Ishikawa (cell line): ENCODE data around the gene PTPRE.

ENCODE experiments used
- EGR1 ChIP-seq: IDR thresholded peaks from 2 replicates; pipeline ENCODE4 v1.6.1; 2012
- EP300 ChIP-seq: IDR thresholded peaks from 2 replicates; pipeline ENCODE4 v1.6.1; 2012; ENCODE audit warnings: borderline replicate concordance
- ZBTB7A ChIP-seq: IDR thresholded peaks from 2 replicates; pipeline ENCODE4 v1.6.1; 2012; ENCODE audit warnings: low read depth
- TF ChIP-seq, protein P1 (sequence below): IDR thresholded peaks from 2 replicates; pipeline ENCODE4 v1.6.1; 2012; ENCODE audit warnings: low read depth, mild to moderate bottlenecking

DNA sequence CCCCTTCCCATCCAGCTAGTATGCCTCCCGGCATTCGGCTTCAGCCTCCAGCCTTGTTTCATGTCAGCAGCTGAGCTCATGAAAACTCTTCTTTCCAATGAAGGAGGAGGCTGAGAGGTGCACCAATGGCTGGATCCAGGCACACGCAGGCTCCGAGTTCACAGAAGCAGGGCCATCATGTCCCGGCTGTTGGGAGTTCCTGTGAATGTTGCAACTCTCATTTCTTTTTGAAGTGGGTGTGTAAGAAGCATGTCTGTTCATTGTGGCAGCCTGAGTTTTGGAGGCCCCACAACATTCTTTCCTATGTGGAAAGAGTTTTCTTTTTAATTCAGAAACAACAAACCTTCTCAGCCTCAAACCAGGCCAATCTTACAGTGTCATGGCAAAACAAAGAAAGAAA lies 89.7 kb downstream of the PTPRE start:
- TF ChIP-seq EP300 (no peak), EGR1 (no peak), ZBTB7A (no peak)
- TF ChIP-seq, protein P1, sequence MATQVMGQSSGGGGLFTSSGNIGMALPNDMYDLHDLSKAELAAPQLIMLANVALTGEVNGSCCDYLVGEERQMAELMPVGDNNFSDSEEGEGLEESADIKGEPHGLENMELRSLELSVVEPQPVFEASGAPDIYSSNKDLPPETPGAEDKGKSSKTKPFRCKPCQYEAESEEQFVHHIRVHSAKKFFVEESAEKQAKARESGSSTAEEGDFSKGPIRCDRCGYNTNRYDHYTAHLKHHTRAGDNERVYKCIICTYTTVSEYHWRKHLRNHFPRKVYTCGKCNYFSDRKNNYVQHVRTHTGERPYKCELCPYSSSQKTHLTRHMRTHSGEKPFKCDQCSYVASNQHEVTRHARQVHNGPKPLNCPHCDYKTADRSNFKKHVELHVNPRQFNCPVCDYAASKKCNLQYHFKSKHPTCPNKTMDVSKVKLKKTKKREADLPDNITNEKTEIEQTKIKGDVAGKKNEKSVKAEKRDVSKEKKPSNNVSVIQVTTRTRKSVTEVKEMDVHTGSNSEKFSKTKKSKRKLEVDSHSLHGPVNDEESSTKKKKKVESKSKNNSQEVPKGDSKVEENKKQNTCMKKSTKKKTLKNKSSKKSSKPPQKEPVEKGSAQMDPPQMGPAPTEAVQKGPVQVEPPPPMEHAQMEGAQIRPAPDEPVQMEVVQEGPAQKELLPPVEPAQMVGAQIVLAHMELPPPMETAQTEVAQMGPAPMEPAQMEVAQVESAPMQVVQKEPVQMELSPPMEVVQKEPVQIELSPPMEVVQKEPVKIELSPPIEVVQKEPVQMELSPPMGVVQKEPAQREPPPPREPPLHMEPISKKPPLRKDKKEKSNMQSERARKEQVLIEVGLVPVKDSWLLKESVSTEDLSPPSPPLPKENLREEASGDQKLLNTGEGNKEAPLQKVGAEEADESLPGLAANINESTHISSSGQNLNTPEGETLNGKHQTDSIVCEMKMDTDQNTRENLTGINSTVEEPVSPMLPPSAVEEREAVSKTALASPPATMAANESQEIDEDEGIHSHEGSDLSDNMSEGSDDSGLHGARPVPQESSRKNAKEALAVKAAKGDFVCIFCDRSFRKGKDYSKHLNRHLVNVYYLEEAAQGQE, result no peak
